ENCODE results near the gene PRC1. TPM values are rescaled to one million over a fixed set of nuclear protein-coding genes. Genes with fewer than 3 reads are reported as not detected.

The PRC1 gene
- total RNA-seq, 4 donors from 2014 or later, result 8.1 to 58.0 (median 23.7) TPM

GRCh38 chr15:90921887-90922286 lies 72.4 kb downstream of the PRC1 start:
- WGBS, 2 donors (ENCODE audit: low coverage in 1 of 2), result 81 to 87% methylated on average over 4 of the region's 4 CpGs
- H3K9me3 ChIP-seq, result no peaks in the 10 kb centered on the region
- H3K4me3 ChIP-seq, result no peak overlapping the region
- H3K4me1 ChIP-seq, result no peaks in the 10 kb centered on the region
- in situ Hi-C loops (cut with MboI; ENCODE audit: low pct_ligation_motif_present in 1 of 4, low pct_unique_long_range_greater_than_20kb in 1 of 4, low sequenced_read_pairs in 3 of 4) (no loop called here), intact Hi-C loops (cut with DNase I; ENCODE audit: low total_unique reads) (no loop called here)
- peaks cover 0 to 37% (median 13%) of the 10 kb centered on the region in 4 donors for H3K36me3 ChIP-seq
- no peak for TF ChIP-seq POLR2AphosphoS5 (IDR thresholded peaks at IDR 0.05)
- TF ChIP-seq EP300 (IDR thresholded peaks at IDR 0.05; ENCODE audit: low read depth), result no peak
- TF ChIP-seq POLR2A (IDR thresholded peaks at IDR 0.05), result no peak
- no peak for TF ChIP-seq CTCF (IDR thresholded peaks at IDR 0.05)
- DNase-seq, result no peak
- H3K27ac ChIP-seq, result no peak overlapping the region
- no peaks in the 10 kb centered on the region for H3K27me3 ChIP-seq

- no peaks in the 10 kb centered on the region for H3K27me3 ChIP-seq
- no peak for TF ChIP-seq POLR2A (IDR thresholded peaks at IDR 0.05)
- no peak for TF ChIP-seq POLR2AphosphoS5 (IDR thresholded peaks at IDR 0.05)
- no peak for TF ChIP-seq CTCF (IDR thresholded peaks at IDR 0.05)
- WGBS, 2 donors (ENCODE audit: low coverage in 1 of 2), result 91% methylated on average over 6 of the region's 6 CpGs; no CpG with 5 or more reads in 1 of the 2 donors
- intact Hi-C loops (cut with DNase I; ENCODE audit: low total_unique reads), result no loop called here
- in situ Hi-C loops (cut with MboI; ENCODE audit: low pct_ligation_motif_present in 1 of 4, low pct_unique_long_range_greater_than_20kb in 1 of 4, low sequenced_read_pairs in 3 of 4), result no loop called here
- no peak for DNase-seq
- no peak overlapping the region for H3K27ac ChIP-seq
- peaks cover 0 to 58% (median 16%) of the 10 kb centered on the region in 4 donors for H3K36me3 ChIP-seq
- H3K9me3 ChIP-seq, result no peaks in the 10 kb centered on the region
- no peak overlapping the region for H3K4me3 ChIP-seq
- no peaks in the 10 kb centered on the region for H3K4me1 ChIP-seq
Observed at GRCh38 chr15:90918835-90919234, 75.5 kb downstream of the PRC1 start.

- Histone ChIP-seq H3K4me3 (no peak overlapping the region), H3K27ac (no peak overlapping the region), H3K36me3 (peaks cover 0 to 64% (median 19%) of the 10 kb centered on the region in 4 donors), H3K27me3 (no peaks in the 10 kb centered on the region), H3K4me1 (no peaks in the 10 kb centered on the region), H3K9me3 (no peaks in the 10 kb centered on the region)
- TF ChIP-seq CTCF (IDR thresholded peaks at IDR 0.05), result no peak
- in situ Hi-C loops (cut with MboI; ENCODE audit: low pct_ligation_motif_present in 1 of 4, low pct_unique_long_range_greater_than_20kb in 1 of 4, low sequenced_read_pairs in 3 of 4) (no loop called here), intact Hi-C loops (cut with DNase I; ENCODE audit: low total_unique reads) (no loop called here)
- WGBS, 2 donors (ENCODE audit: low coverage in 1 of 2), result 96 to 100% methylated on average over 4 to 22 of the region's 23 CpGs
- DNase-seq, result no peak
Observed at GRCh38 chr15:90918034-90918788, 76.1 kb downstream of the PRC1 start.

GRCh38 chr15:90917569-90917968 lies 76.8 kb downstream of the PRC1 start:
- WGBS, 2 donors (ENCODE audit: low coverage in 1 of 2), result 96% methylated on average over 12 of the region's 12 CpGs; no CpG with 5 or more reads in 1 of the 2 donors
- Histone ChIP-seq H3K27ac (no peak overlapping the region), H3K36me3 (peaks cover 0 to 71% (median 23%) of the 10 kb centered on the region in 4 donors), H3K4me1 (no peaks in the 10 kb centered on the region), H3K27me3 (no peaks in the 10 kb centered on the region), H3K9me3 (no peaks in the 10 kb centered on the region), H3K4me3 (no peak overlapping the region)
- in situ Hi-C loops (cut with MboI; ENCODE audit: low pct_ligation_motif_present in 1 of 4, low pct_unique_long_range_greater_than_20kb in 1 of 4, low sequenced_read_pairs in 3 of 4) (no loop called here), intact Hi-C loops (cut with DNase I; ENCODE audit: low total_unique reads) (no loop called here)
- TF ChIP-seq POLR2A (IDR thresholded peaks at IDR 0.05) (no peak), CTCF (IDR thresholded peaks at IDR 0.05) (no peak), EP300 (IDR thresholded peaks at IDR 0.05; ENCODE audit: low read depth) (no peak), POLR2AphosphoS5 (IDR thresholded peaks at IDR 0.05) (no peak)
- no peak for DNase-seq

All from transverse colon (tissue), 4 donors.